Ovary (tissue), 3 donors: Measurements from ENCODE around the gene CSTF3.

ENCODE experiments used
- EP300 ChIP-seq: sonication (generic); formaldehyde crosslinking; IDR thresholded peaks from one replicate; pipeline ENCODE4 v1.6.1; 2017; ENCODE audit warnings: antibody characterized with exemption
- POLR2A ChIP-seq: fragments of 450-650 bp; IDR thresholded peaks from one replicate; pipeline ENCODE4 v1.6.1; 2017; ENCODE audit warnings: antibody characterized with exemption, mild to moderate bottlenecking, moderate library complexity
- TF ChIP-seq, protein P1 (sequence below), 3 donors: fragments of 450-650 bp in 2 of 3; fragments of 200-600 bp in 1 of 3; IDR thresholded peaks; one replicate each; pipeline versions ENCODE4 v1.5.1 to v1.8.0; 2016 to 2022; ENCODE audit warnings: antibody characterized with exemption in 3 of 3, mild to moderate bottlenecking in 1 of 3
- donor health status: DM: no; HTN: no; CAD: no.

DNA sequence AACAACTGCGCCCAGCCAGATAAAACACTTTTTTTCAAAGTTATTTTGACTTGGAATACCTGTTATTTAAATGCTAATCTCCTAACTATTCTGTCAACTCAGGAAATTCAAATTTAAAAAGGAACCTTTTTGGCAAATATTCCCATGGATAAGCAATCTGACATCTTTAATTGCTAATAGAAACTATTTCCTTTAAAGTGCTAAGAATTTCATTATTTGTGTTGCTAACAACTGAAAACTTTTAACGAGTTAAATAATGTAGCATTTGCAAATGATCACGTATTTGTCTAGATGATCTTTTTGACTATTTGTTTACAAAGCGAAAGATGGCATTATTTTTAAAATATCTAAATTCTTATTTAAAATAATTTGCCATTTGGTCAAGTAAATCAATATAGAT, 28.8 kb downstream of the CSTF3 start:
- TF ChIP-seq, protein P1, sequence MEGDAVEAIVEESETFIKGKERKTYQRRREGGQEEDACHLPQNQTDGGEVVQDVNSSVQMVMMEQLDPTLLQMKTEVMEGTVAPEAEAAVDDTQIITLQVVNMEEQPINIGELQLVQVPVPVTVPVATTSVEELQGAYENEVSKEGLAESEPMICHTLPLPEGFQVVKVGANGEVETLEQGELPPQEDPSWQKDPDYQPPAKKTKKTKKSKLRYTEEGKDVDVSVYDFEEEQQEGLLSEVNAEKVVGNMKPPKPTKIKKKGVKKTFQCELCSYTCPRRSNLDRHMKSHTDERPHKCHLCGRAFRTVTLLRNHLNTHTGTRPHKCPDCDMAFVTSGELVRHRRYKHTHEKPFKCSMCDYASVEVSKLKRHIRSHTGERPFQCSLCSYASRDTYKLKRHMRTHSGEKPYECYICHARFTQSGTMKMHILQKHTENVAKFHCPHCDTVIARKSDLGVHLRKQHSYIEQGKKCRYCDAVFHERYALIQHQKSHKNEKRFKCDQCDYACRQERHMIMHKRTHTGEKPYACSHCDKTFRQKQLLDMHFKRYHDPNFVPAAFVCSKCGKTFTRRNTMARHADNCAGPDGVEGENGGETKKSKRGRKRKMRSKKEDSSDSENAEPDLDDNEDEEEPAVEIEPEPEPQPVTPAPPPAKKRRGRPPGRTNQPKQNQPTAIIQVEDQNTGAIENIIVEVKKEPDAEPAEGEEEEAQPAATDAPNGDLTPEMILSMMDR (IDR thresholded peaks at IDR 0.05), result no peak
- no peak for TF ChIP-seq POLR2A
- TF ChIP-seq EP300, result no peak
